HL-60 (cell line): ENCODE data around the gene SLC41A1.

Experiments
- GABPA ChIP-seq: IDR thresholded peaks from 2 replicates; pipeline ENCODE4 v1.6.1; 2012; ENCODE audit warnings: low read depth
- POLR2AphosphoS5 ChIP-seq: IDR thresholded peaks from 2 replicates; pipeline ENCODE4 v1.6.1; 2012; ENCODE audit warnings: low read depth
- REST ChIP-seq: IDR thresholded peaks from 2 replicates; pipeline ENCODE4 v1.6.1; 2012; ENCODE audit warnings: low read depth; ENCODE audit not compliant: insufficient replicate concordance
- SPI1 ChIP-seq: IDR thresholded peaks from 2 replicates; pipeline ENCODE4 v1.6.1; 2012; ENCODE audit warnings: low read depth, mild to moderate bottlenecking, borderline replicate concordance
- TF ChIP-seq, protein P1 (sequence below): IDR thresholded peaks from one replicate; pipeline ENCODE4 v1.5.1; 2011; ENCODE audit warnings: low read length, control low read depth, inconsistent platforms; ENCODE audit not compliant: insufficient read depth

- TF ChIP-seq, protein P1, sequence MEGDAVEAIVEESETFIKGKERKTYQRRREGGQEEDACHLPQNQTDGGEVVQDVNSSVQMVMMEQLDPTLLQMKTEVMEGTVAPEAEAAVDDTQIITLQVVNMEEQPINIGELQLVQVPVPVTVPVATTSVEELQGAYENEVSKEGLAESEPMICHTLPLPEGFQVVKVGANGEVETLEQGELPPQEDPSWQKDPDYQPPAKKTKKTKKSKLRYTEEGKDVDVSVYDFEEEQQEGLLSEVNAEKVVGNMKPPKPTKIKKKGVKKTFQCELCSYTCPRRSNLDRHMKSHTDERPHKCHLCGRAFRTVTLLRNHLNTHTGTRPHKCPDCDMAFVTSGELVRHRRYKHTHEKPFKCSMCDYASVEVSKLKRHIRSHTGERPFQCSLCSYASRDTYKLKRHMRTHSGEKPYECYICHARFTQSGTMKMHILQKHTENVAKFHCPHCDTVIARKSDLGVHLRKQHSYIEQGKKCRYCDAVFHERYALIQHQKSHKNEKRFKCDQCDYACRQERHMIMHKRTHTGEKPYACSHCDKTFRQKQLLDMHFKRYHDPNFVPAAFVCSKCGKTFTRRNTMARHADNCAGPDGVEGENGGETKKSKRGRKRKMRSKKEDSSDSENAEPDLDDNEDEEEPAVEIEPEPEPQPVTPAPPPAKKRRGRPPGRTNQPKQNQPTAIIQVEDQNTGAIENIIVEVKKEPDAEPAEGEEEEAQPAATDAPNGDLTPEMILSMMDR = no peak
- TF ChIP-seq GABPA = no peak
- TF ChIP-seq POLR2AphosphoS5 = no peak
- TF ChIP-seq REST = no peak
- TF ChIP-seq SPI1 = no peak
Observed at GRCh38 chr1:205852969-205853368, 40.0 kb upstream of the SLC41A1 start.
